ENCODE measurements around the gene LUC7L.
"Not testable (repeated sequence)": the region's sequence is repeated elsewhere in the genome, so short reads cannot be mapped to it uniquely, and the experiment has no call there.

DNA sequence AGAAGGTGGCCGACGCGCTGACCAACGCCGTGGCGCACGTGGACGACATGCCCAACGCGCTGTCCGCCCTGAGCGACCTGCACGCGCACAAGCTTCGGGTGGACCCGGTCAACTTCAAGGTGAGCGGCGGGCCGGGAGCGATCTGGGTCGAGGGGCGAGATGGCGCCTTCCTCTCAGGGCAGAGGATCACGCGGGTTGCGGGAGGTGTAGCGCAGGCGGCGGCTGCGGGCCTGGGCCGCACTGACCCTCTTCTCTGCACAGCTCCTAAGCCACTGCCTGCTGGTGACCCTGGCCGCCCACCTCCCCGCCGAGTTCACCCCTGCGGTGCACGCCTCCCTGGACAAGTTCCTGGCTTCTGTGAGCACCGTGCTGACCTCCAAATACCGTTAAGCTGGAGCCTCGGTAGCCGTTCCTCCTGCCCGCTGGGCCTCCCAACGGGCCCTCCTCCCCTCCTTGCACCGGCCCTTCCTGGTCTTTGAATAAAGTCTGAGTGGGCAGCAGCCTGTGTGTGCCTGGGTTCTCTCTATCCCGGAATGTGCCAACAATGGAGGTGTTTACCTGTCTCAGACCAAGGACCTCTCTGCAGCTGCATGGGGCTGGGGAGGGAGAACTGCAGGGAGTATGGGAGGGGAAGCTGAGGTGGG lies 55.9 kb downstream of the LUC7L start:
- TF ChIP-seq POLR2A (IDR thresholded peaks at IDR 0.05; ENCODE audit: extremely low read depth, insufficient read length); MYC (IDR thresholded peaks at IDR 0.05; ENCODE audit: low read depth, low read length): not testable (repeated sequence)
- TF ChIP-seq, protein P1, sequence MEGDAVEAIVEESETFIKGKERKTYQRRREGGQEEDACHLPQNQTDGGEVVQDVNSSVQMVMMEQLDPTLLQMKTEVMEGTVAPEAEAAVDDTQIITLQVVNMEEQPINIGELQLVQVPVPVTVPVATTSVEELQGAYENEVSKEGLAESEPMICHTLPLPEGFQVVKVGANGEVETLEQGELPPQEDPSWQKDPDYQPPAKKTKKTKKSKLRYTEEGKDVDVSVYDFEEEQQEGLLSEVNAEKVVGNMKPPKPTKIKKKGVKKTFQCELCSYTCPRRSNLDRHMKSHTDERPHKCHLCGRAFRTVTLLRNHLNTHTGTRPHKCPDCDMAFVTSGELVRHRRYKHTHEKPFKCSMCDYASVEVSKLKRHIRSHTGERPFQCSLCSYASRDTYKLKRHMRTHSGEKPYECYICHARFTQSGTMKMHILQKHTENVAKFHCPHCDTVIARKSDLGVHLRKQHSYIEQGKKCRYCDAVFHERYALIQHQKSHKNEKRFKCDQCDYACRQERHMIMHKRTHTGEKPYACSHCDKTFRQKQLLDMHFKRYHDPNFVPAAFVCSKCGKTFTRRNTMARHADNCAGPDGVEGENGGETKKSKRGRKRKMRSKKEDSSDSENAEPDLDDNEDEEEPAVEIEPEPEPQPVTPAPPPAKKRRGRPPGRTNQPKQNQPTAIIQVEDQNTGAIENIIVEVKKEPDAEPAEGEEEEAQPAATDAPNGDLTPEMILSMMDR (IDR thresholded peaks at IDR 0.05; ENCODE audit: low read depth, low read length), result not testable (repeated sequence)
- TF ChIP-seq, protein P2, sequence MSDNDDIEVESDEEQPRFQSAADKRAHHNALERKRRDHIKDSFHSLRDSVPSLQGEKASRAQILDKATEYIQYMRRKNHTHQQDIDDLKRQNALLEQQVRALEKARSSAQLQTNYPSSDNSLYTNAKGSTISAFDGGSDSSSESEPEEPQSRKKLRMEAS (IDR thresholded peaks at IDR 0.05; ENCODE audit: low read depth, low read length), result not testable (repeated sequence)
